WERI-Rb-1 (cell line): ENCODE measurements around the gene ERFE.

Experiments used
- DNase-seq: peaks from one replicate; pipeline ENCODE4 v3.0.0-alpha.2; 2020
- H3K27ac ChIP-seq: fragments of 250-450 bp; sonication (Bioruptor Pico); 2 replicates; pipeline ENCODE4 v1.5.1; 2020; ENCODE audit warnings: mild to moderate bottlenecking, moderate library complexity
- H3K27me3 ChIP-seq: fragments of 250-450 bp; sonication (Bioruptor Pico); 2 replicates; pipeline ENCODE4 v1.5.1; 2021; ENCODE audit warnings: mild to moderate bottlenecking, low read depth, moderate library complexity; ENCODE audit not compliant: insufficient read depth, severe bottlenecking
- H3K36me3 ChIP-seq: fragments of 250-450 bp; sonication (Bioruptor Pico); 2 replicates; pipeline ENCODE4 v1.5.1; 2020; ENCODE audit warnings: mild to moderate bottlenecking, moderate library complexity
- H3K4me3 ChIP-seq: 2 replicates; pipeline ENCODE4 v1.5.1; 2011; ENCODE audit warnings: low read depth, mild to moderate bottlenecking, control low read depth, low read length
- H3K9me3 ChIP-seq: fragments of 250-450 bp; sonication (Bioruptor Pico); 2 replicates; pipeline ENCODE4 v1.5.1; 2021; ENCODE audit warnings: mild to moderate bottlenecking, moderate library complexity; ENCODE audit not compliant: severe bottlenecking
- TF ChIP-seq, protein P1 (sequence below): IDR thresholded peaks from 2 replicates; pipeline ENCODE4 v1.5.1; 2011; ENCODE audit warnings: low read depth, mild to moderate bottlenecking, control low read depth, inconsistent platforms, low read length

The ERFE gene

DNA sequence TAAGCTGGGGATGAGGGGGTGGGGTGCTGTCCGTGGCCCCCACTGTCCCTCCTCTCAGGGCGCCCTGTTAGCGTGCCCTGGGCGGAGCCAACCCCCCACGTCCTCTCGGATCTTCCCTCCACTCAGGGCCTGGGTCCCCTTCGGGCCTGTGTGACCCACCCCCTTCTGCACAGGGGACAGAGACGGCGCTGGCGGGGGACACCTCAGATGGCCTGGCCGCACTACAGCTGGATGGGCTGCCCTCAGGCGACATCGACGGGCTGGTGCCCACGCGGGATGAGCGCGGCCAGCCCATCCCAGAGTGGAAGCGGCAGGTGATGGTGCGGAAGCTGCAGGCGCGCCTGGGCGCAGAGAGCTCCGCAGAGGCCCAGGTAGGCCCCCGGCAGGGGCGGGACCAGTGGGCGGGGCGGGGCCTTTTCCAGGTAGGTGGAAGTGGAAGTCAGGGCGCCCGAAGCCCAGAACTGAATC lies 30.2 kb upstream of the ERFE start:
- H3K27me3 ChIP-seq: no peaks in the 10 kb centered on the region
- TF ChIP-seq, protein P1, sequence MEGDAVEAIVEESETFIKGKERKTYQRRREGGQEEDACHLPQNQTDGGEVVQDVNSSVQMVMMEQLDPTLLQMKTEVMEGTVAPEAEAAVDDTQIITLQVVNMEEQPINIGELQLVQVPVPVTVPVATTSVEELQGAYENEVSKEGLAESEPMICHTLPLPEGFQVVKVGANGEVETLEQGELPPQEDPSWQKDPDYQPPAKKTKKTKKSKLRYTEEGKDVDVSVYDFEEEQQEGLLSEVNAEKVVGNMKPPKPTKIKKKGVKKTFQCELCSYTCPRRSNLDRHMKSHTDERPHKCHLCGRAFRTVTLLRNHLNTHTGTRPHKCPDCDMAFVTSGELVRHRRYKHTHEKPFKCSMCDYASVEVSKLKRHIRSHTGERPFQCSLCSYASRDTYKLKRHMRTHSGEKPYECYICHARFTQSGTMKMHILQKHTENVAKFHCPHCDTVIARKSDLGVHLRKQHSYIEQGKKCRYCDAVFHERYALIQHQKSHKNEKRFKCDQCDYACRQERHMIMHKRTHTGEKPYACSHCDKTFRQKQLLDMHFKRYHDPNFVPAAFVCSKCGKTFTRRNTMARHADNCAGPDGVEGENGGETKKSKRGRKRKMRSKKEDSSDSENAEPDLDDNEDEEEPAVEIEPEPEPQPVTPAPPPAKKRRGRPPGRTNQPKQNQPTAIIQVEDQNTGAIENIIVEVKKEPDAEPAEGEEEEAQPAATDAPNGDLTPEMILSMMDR: no peak
- no peak for DNase-seq
- H3K9me3 ChIP-seq: peaks cover 2% of the 10 kb centered on the region
- H3K36me3 ChIP-seq: no peaks in the 10 kb centered on the region
- no peak overlapping the region for H3K4me3 ChIP-seq
- no peak overlapping the region for H3K27ac ChIP-seq

- TF ChIP-seq, protein P1: no peak
- DNase-seq: no peak
- H3K27ac ChIP-seq: no peak overlapping the region
- no peaks in the 10 kb centered on the region for H3K27me3 ChIP-seq
- H3K9me3 ChIP-seq: peaks cover 2% of the 10 kb centered on the region
- no peaks in the 10 kb centered on the region for H3K36me3 ChIP-seq
- no peak overlapping the region for H3K4me3 ChIP-seq
Observed at GRCh38 chr2:238129166-238130010, 29.4 kb upstream of the ERFE start.

- H3K27ac ChIP-seq: no peak overlapping the region
- H3K36me3 ChIP-seq: no peaks in the 10 kb centered on the region
- DNase-seq: no peak
- H3K9me3 ChIP-seq: peaks cover 2% of the 10 kb centered on the region
- no peaks in the 10 kb centered on the region for H3K27me3 ChIP-seq
- TF ChIP-seq, protein P1: no peak
- H3K4me3 ChIP-seq: no peak overlapping the region
Observed at GRCh38 chr2:238130111-238130695, 28.6 kb upstream of the ERFE start.

DNA sequence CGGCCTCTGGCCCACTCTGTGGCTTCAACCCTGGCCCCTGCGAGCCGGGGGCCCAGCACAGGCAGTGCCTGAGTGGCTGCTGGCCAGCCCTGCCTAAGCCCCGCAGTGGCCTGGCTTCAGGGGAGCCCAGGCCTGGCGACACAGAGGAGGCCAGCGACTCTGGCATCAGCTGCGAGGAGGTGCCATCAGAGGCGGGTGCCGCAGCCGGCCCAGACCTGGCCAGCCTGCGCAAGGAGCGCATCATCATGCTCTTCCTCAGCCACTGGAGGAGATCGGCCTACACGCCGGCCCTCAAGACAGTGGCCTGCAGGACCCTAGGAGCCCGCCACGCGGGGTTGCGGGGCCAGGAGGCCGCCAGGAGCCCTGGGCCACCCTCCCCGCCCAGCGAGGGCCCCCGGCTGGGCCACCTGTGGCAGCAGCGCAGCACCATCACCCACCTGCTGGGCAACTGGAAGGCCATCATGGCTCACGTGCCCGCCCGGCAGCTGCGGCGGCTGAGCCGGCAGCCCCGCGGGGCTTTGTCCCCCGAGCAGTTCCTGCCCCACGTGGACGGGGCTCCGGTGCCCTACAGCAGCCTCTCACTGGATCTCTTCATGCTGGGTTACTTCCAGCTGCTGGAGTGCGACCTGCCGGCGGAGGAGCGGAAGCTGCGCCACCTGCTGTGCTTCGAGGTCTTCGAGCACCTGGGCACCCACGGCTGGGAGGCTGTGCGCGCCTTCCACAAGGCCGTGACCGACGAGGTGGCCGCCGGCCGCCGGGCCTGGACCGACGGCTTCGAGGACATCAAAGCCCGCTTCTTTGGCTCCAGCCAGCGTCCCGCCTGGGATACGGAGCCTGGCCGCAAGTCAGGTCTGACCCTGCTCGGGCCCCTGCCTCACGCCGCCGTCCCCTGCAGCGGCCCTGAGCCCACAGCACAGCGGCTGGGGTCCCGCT lies 27.8 kb upstream of the ERFE start:
- no peak for DNase-seq
- Histone ChIP-seq H3K4me3 (no peak overlapping the region), H3K9me3 (peaks cover 2% of the 10 kb centered on the region), H3K27me3 (no peaks in the 10 kb centered on the region), H3K27ac (no peak overlapping the region), H3K36me3 (no peaks in the 10 kb centered on the region)
- TF ChIP-seq, protein P1: no peak

GRCh38 chr2:238131761-238132462 lies 26.9 kb upstream of the ERFE start:
- Histone ChIP-seq H3K27me3 (no peaks in the 10 kb centered on the region), H3K27ac (no peak overlapping the region), H3K9me3 (no peaks in the 10 kb centered on the region), H3K4me3 (no peak overlapping the region), H3K36me3 (no peaks in the 10 kb centered on the region)
- no peak for DNase-seq
- TF ChIP-seq, protein P1: no peak
